IMR-90 (cell line): ENCODE measurements around the gene PLIN4. TPM values are rescaled to one million over a fixed set of nuclear protein-coding genes. Genes with fewer than 3 reads are reported as not detected.

ENCODE experiments used
- ATAC-seq: fragments of 200-7000 bp; cut with Tn5 transposase; 2 replicates; pipeline ENCODE4 v1.9.1; 2020; ENCODE audit warnings: low read depth, mild to moderate bottlenecking, moderate library complexity
- BruUV-seq: library from RNA; stranded (reverse); fragments of 400-500 nt; replicated peaks from 2 replicates; lab custom pipeline; 2021; lab: Mats Ljungman, UMichigan
- CTCF ChIA-PET: fragments of 300-600 bp; formaldehyde crosslinking; extraction: SDS; loops from one replicate; lab custom pipeline; 2021; ENCODE audit warnings: antibody characterized with exemption; lab: Yijun Ruan, JAX
- POLR2A ChIA-PET: fragments of 300-600 bp; sonication (Branson Sonifier 250); formaldehyde crosslinking; loops from one replicate; lab custom pipeline; 2022; ENCODE audit warnings: antibody characterized with exemption; ENCODE audit not compliant: unreplicated experiment; lab: Charles Lee
- DNase-seq: peaks from one replicate; pipeline ENCODE4 v3.0.0; 2013
- H2AFZ ChIP-seq: replicated peaks from 2 replicates; pipeline ENCODE3; 2013; ENCODE audit warnings: low read length, mild to moderate bottlenecking; ENCODE audit not compliant: poor library complexity
- H2AK5ac ChIP-seq: 2 replicates; pipeline ENCODE4 v1.6.1; 2013; ENCODE audit warnings: low read depth, low read length, inconsistent platforms
- H2AK9ac ChIP-seq: replicated peaks from 2 replicates; pipeline ENCODE3; 2013; ENCODE audit warnings: mild to moderate bottlenecking, low read depth, low read length, moderate library complexity; ENCODE audit not compliant: poor library complexity
- H2BK120ac ChIP-seq: 2 replicates; pipeline ENCODE4 v1.6.1; 2013; ENCODE audit warnings: low read depth, low read length, inconsistent platforms
- H2BK15ac ChIP-seq: 3 replicates; pipeline ENCODE4 v1.6.1; 2013; ENCODE audit warnings: low read depth, low read length, inconsistent platforms
- H2BK20ac ChIP-seq: 2 replicates; pipeline ENCODE4 v1.6.1; 2013; ENCODE audit warnings: low read depth, mild to moderate bottlenecking, inconsistent platforms, low read length, moderate library complexity
- H2BK5ac ChIP-seq: 2 replicates; pipeline ENCODE4 v1.6.1; 2013; ENCODE audit warnings: mild to moderate bottlenecking, low read depth, low read length, inconsistent platforms; ENCODE audit not compliant: poor library complexity, severe bottlenecking
- H3K14ac ChIP-seq: replicated peaks from 2 replicates; pipeline ENCODE4 v1.6.1; 2013; ENCODE audit warnings: low read depth, low read length, inconsistent platforms
- H3K18ac ChIP-seq: 2 replicates; pipeline ENCODE4 v1.6.1; 2013; ENCODE audit warnings: low read depth, low read length, control low read depth
- H3K23ac ChIP-seq: 2 replicates; pipeline ENCODE4 v1.6.1; 2013; ENCODE audit warnings: low read depth, low read length, inconsistent platforms
- H3K27ac ChIP-seq: 2 replicates; pipeline ENCODE4 v1.5.1; 2013; ENCODE audit warnings: mild to moderate bottlenecking, control low read depth, low read length; ENCODE audit not compliant: insufficient read depth
- H3K27me3 ChIP-seq: 2 replicates; pipeline ENCODE4 v1.6.1; 2013; ENCODE audit warnings: low read length; ENCODE audit not compliant: control insufficient read depth, insufficient read depth
- H3K36me3 ChIP-seq: 2 replicates; pipeline ENCODE4 v1.6.1; 2013; ENCODE audit warnings: low read length, mixed read lengths; ENCODE audit not compliant: control insufficient read depth, insufficient read depth
- H3K4ac ChIP-seq: 2 replicates; pipeline ENCODE4 v1.6.1; 2013; ENCODE audit warnings: low read depth, low read length, inconsistent platforms
- H3K4me1 ChIP-seq: 2 replicates; pipeline ENCODE4 v1.6.1; 2013; ENCODE audit warnings: low read length, mixed read lengths; ENCODE audit not compliant: control insufficient read depth, insufficient read depth
- H3K4me2 ChIP-seq: 2 replicates; pipeline ENCODE4 v1.6.1; 2013; ENCODE audit warnings: low read depth, mild to moderate bottlenecking, control low read depth, low read length, moderate library complexity
- H3K4me3 ChIP-seq: 2 replicates; pipeline ENCODE4 v1.5.1; 2013; ENCODE audit warnings: low read depth, mild to moderate bottlenecking, control low read depth, low read length, moderate library complexity; ENCODE audit not compliant: insufficient read depth
- H3K56ac ChIP-seq: 2 replicates; pipeline ENCODE4 v1.6.1; 2013; ENCODE audit warnings: low read length, inconsistent platforms; ENCODE audit not compliant: insufficient read depth; ENCODE audit errors: extremely low read depth
- H3K79me1 ChIP-seq, 2 experiments: 2 replicates each; pipeline ENCODE4 v1.6.1; 2013; ENCODE audit warnings: low read length in 2 of 2, inconsistent platforms in 1 of 2, low read depth in 1 of 2
- H3K9ac ChIP-seq: 2 replicates; pipeline ENCODE4 v1.6.1; 2013; ENCODE audit warnings: low read depth, low read length, control low read depth
- H3K9me1 ChIP-seq: 2 replicates; pipeline ENCODE4 v1.6.1; 2013; ENCODE audit warnings: low read length, inconsistent platforms; ENCODE audit not compliant: insufficient read depth
- H3K9me3 ChIP-seq: 2 replicates; pipeline ENCODE4 v1.6.1; 2013; ENCODE audit warnings: low read length; ENCODE audit not compliant: control insufficient read depth, insufficient read depth
- H4K20me1 ChIP-seq: 2 replicates; pipeline ENCODE4 v1.6.1; 2013; ENCODE audit warnings: low read length, inconsistent platforms; ENCODE audit not compliant: insufficient read depth
- H4K5ac ChIP-seq: 2 replicates; pipeline ENCODE4 v1.6.1; 2013; ENCODE audit warnings: mild to moderate bottlenecking, low read depth, low read length, control low read depth
- H4K8ac ChIP-seq, 2 experiments: 2 replicates each; pipeline ENCODE4 v1.6.1; 2013; ENCODE audit warnings: low read depth in 2 of 2, low read length in 2 of 2, control low read depth in 1 of 2, inconsistent platforms in 1 of 2
- H4K91ac ChIP-seq: 2 replicates; pipeline ENCODE4 v1.6.1; 2013; ENCODE audit warnings: low read depth, low read length, inconsistent platforms; ENCODE audit not compliant: insufficient read depth
- BHLHE40 ChIP-seq: fragments of 150-350 bp; IDR thresholded peaks from 2 replicates; pipeline ENCODE4 v1.6.1; 2016; ENCODE audit warnings: mild to moderate bottlenecking, low read depth, low read length
- CEBPB ChIP-seq: IDR thresholded peaks from 2 replicates; pipeline ENCODE4 v1.6.1; 2012; ENCODE audit warnings: low read depth, low read length, improper control_type of control experiment
- CHD1 ChIP-seq: IDR thresholded peaks from 2 replicates; pipeline ENCODE4 v1.6.1; 2012; ENCODE audit warnings: low read depth, low read length, improper control_type of control experiment
- CTCF ChIP-seq: conservative IDR thresholded peaks from 2 replicates; pipeline ENCODE4 v1.5.1; 2012; ENCODE audit warnings: mild to moderate bottlenecking, low read depth, low read length, improper control_type of control experiment
- ELK1 ChIP-seq: fragments of 150-350 bp; IDR thresholded peaks from 2 replicates; pipeline ENCODE4 v1.6.1; 2016; ENCODE audit warnings: low read depth, mild to moderate bottlenecking, low read length, moderate library complexity, borderline replicate concordance
- FOS ChIP-seq: fragments of 150-350 bp; IDR thresholded peaks from 2 replicates; pipeline ENCODE4 v1.6.1; 2016; ENCODE audit warnings: low read depth, low read length
- MAFK ChIP-seq: IDR thresholded peaks from 2 replicates; pipeline ENCODE4 v1.6.1; 2012; ENCODE audit warnings: low read depth, low read length, improper control_type of control experiment
- MAZ ChIP-seq: IDR thresholded peaks from 2 replicates; pipeline ENCODE4 v1.6.1; 2012; ENCODE audit warnings: low read depth, mild to moderate bottlenecking, low read length, improper control_type of control experiment, moderate library complexity, borderline replicate concordance
- MXI1 ChIP-seq: IDR thresholded peaks from 2 replicates; pipeline ENCODE4 v1.6.1; 2012; ENCODE audit warnings: low read depth, mild to moderate bottlenecking, low read length, moderate library complexity, borderline replicate concordance
- NFE2L2 ChIP-seq: fragments of 150-350 bp; IDR thresholded peaks from 2 replicates; pipeline ENCODE4 v1.6.1; 2016; ENCODE audit warnings: low read depth, mild to moderate bottlenecking, low read length
- POLR2A ChIP-seq: IDR thresholded peaks from 2 replicates; pipeline ENCODE4 v1.6.1; 2012; ENCODE audit warnings: mild to moderate bottlenecking, low read depth, low read length
- RAD21 ChIP-seq: IDR thresholded peaks from 2 replicates; pipeline ENCODE4 v1.6.1; 2012; ENCODE audit warnings: low read length, improper control_type of control experiment
- RCOR1 ChIP-seq: IDR thresholded peaks from 2 replicates; pipeline ENCODE4 v1.6.1; 2012; ENCODE audit warnings: mild to moderate bottlenecking, low read length, improper control_type of control experiment; ENCODE audit not compliant: insufficient replicate concordance
- RFX5 ChIP-seq: IDR thresholded peaks from 2 replicates; pipeline ENCODE4 v1.8.0; 2012; ENCODE audit warnings: low read depth, mild to moderate bottlenecking, low read length, moderate library complexity
- SMC3 ChIP-seq: fragments of 150-350 bp; IDR thresholded peaks from 2 replicates; pipeline ENCODE4 v1.6.1; 2016; ENCODE audit warnings: low read depth, mild to moderate bottlenecking, antibody characterized with exemption, low read length, moderate library complexity
- WGBS, 2 experiments: methylation state at CpG; one replicate each; pipeline versions ENCODE4 v1.1.5 to v1.1.7; 2013; ENCODE audit warnings: missing lambda C conversion rate in 2 of 2; ENCODE audit not compliant: insufficient read length in 1 of 2; ENCODE audit errors: extremely low coverage in 2 of 2; 5-methylcytosine and 5-hydroxymethylcytosine counted together
- dilution Hi-C: fragments of 300-500 bp; cut with HindIII; formaldehyde crosslinking; loops from one replicate; pipeline ENCODE4 v1.14.3; 2018; ENCODE audit warnings: low sequenced_read_pairs; ENCODE audit not compliant: unreplicated experiment
- in situ Hi-C: fragments of 300-500 bp; cut with MboI; formaldehyde crosslinking; loops from 3 replicates; pipeline ENCODE4 v1.14.3; 2019; ENCODE audit warnings: low sequenced_read_pairs, inconsistent platforms, mixed read lengths
- intact Hi-C: fragments of 100-400 bp; cut with micrococcal nuclease; formaldehyde crosslinking; loops from 2 replicates; pipeline ENCODE4 v1.10.0; 2022
- polyA plus RNA-seq, 3 experiments: library from polyadenylated mRNA; depleted of rRNA; stranded (reverse); fragments of >200 nt; gene quantifications; 2 replicates each; pipeline ENCODE4 v1.2.3, GENCODE V29; 2012; ENCODE audit warnings: low replicate concordance in 1 of 3
- total RNA-seq: library from RNA; depleted of rRNA; stranded (reverse); fragments of >200 nt; gene quantifications from 2 replicates; pipeline ENCODE4 v1.2.3, GENCODE V29; 2012
- TF ChIP-seq, protein P1 (sequence below): fragments of 150-350 bp; IDR thresholded peaks from 2 replicates; pipeline ENCODE4 v1.6.1; 2017; ENCODE audit warnings: mild to moderate bottlenecking, antibody characterized with exemption, low read length, low read depth

PLIN4 gene
- total and polyA plus RNA-seq, 2 of the 4 experiments (the other 2 are of a cell fraction): under 0.01 to 0.09 TPM

DNA sequence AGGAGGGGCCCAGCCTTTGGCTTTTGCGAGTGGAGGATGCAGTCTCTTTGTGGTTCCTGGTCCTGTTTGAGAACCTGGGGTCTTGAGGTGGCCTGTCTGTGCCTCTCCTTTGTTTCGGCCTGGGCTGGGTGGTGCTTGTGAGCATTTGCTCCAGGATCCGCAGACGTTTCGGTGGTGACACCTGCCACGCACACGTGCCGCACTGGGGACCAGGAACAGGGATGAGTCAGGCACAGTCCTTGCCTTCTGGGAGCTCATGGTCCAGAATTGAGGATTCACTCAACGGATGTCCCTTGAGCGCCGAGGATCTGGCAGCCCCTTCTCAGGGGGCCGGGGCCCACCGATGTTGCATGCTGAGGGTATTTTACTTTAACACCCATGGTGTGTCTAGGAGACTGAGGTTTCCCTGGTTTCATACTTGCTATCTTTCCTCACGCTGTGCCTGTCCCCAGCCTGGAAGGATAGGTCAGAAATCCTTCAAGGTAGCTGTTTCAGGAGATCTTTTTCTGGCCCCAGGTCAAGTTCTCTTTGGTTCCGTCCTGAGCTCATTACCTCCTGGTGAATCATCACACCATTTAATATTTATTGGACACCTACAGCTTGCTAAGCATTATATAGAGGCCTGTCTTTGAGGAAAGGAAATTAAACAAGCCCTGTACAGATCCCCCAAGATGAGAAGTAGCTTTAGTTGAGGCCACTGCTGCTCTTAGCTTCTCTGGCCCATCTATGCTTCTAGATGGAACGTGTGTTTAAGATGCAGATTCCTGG is 41.1 kb downstream of the PLIN4 start:
- H3K4me2 ChIP-seq: no peak overlapping the region
- H3K9me1 ChIP-seq: no peaks in the 10 kb centered on the region
- no peak overlapping the region for H3K27ac ChIP-seq
- WGBS, 2 experiments: 92% methylated on average over 6 of the region's 16 CpGs; no CpG with 5 or more reads in 1 of the 2 experiments
- H2AK5ac ChIP-seq: no peak overlapping the region
- H3K18ac ChIP-seq: no peak overlapping the region
- ChIA-PET CTCF (no interaction called here), POLR2A (no interaction called here)
- DNase-seq (no peak), ATAC-seq (no peak)
- H3K9me3 ChIP-seq: no peaks in the 10 kb centered on the region
- BruUV-seq: no TSS peak
- no peak overlapping the region for H2BK20ac ChIP-seq
- peaks cover 18% of the 10 kb centered on the region for H4K20me1 ChIP-seq
- H4K91ac ChIP-seq: no peak overlapping the region
- dilution Hi-C loops: no loop called here
- H3K27me3 ChIP-seq: no peaks in the 10 kb centered on the region
- no peak overlapping the region for H2AFZ ChIP-seq
- H4K8ac ChIP-seq: no peak overlapping the region
- H3K79me1 ChIP-seq: peaks cover 7 to 47% of the 10 kb centered on the region in 2 experiments
- H4K5ac ChIP-seq: no peak overlapping the region
- H2BK5ac ChIP-seq: no peak overlapping the region
- in situ Hi-C loops: no loop called here
- H3K4me3 ChIP-seq: no peak overlapping the region
- TF ChIP-seq RCOR1 (no peak), CTCF (no peak), BHLHE40 (no peak), FOS (no peak), MAZ (no peak), MXI1 (no peak), CHD1 (no peak), POLR2A (no peak), MAFK (no peak), SMC3 (no peak), RFX5 (no peak), ELK1 (no peak), RAD21 (no peak), CEBPB (no peak), NFE2L2 (no peak)
- TF ChIP-seq, protein P1, sequence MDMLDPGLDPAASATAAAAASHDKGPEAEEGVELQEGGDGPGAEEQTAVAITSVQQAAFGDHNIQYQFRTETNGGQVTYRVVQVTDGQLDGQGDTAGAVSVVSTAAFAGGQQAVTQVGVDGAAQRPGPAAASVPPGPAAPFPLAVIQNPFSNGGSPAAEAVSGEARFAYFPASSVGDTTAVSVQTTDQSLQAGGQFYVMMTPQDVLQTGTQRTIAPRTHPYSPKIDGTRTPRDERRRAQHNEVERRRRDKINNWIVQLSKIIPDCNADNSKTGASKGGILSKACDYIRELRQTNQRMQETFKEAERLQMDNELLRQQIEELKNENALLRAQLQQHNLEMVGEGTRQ: no peak
- intact Hi-C loops: no loop called here
- peak overlapping the region; percentile 44 for H2AK9ac ChIP-seq
- no peak overlapping the region for H3K9ac ChIP-seq
- no peak overlapping the region for H2BK15ac ChIP-seq
- peaks cover 31% of the 10 kb centered on the region for H3K36me3 ChIP-seq
- no peak overlapping the region for H2BK120ac ChIP-seq
- no peak overlapping the region for H3K4ac ChIP-seq
- H3K4me1 ChIP-seq: peaks cover 4% of the 10 kb centered on the region
- H3K14ac ChIP-seq: no peak overlapping the region
- no peak overlapping the region for H3K56ac ChIP-seq
- H3K23ac ChIP-seq: no peak overlapping the region
